IPS DF 19.7 (cell line): ENCODE results near the gene BAHCC1.
"Not testable (repeated sequence)": the region's sequence is repeated elsewhere in the genome, so short reads cannot be mapped to it uniquely, and the experiment has no call there.

Experiments used
- DNase-seq: peaks from one replicate; pipeline ENCODE4 v3.0.0-alpha.2; 2013; ENCODE audit warnings: low read depth, low spot score

Gene BAHCC1

DNA sequence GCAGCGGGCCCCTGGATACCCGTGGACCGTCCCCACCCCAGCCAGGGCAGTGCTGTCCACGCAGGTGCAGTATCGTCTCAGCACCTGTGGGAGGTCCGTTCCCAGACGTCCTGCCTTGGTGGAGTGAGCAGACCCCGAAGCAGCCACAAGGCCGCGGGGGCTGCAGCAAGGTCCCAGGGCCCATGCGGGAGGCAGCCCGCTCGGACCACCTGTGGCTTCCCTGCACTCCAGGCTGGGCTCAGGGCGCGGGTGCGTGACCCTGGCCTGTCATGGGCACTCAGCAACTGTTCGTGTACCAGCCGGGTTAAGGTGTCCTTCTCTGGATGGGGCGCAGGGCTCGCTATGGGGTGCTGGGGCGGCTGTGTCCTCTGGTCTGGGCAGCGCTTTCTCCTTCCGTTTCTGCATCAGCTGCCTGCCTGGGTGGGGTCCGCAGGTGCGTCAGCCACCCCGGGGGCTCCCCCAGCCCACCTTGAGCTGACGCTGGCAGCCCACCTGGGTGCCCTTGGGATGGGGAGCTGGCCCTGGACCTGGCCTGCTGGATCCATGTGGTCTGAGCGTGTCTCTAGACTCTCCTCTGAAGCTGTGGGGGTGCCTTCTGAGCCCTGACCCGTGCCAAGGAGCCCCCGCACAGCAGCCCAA, 18.4 kb downstream of the BAHCC1 start:
- DNase-seq = no peak

DNA sequence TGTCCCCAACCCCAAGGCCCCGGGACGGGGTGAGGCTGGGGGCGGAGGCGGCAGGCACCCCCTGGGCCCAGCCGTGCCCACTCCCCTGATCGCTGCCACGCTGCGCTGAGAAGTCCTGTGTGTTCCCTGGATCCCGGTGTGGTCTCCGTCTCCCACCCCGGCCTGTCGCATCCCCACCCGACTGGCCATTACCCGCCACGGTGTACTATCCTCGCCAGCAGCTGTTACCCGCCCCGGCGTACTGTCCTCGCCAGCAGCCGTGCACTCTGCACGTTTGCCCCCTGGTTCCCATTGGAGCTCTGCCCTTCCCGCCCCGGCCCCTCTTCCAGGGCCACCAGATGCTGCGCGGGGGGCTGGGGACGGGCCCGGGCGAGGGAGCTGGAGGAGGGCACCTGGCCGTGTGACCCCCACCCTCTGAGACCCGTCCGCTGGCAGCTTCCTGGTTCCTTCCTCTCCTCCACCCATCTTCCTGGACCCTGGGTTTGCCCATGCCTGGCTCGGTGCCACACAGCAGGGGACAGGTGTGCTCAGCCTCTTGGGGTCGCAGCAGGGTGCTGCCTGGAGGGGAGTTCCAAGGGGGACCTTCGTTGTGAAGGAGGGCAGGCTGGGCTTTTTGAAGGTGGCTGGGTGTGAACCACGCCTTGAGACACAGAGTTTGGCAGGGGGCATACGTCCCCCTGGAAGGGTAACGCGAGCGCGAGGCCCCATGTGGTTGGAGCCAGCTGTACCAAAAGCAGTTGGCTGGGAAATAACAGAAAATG, 19.7 kb downstream of the BAHCC1 start:
- DNase-seq = no peak

DNA sequence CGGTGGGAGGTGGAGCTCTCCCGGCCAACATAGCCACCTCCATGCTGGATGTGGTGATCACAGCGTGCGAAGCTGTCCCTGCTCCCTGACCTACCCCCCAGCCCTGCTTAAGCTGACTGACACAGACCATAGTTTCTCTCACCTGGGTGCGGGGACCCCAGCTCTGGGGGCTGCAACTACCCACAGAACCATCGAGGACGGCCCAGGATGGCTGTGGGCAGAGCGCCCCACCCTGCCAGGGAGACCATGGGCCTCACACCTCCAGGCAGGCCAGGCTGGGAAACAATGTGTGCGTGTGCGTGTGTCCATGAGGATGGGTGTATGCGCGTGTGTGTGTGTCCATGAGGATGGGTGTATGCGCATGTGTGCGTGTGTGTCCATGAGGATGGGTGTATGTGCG, 20.4 kb downstream of the BAHCC1 start:
- DNase-seq = no peak

DNA sequence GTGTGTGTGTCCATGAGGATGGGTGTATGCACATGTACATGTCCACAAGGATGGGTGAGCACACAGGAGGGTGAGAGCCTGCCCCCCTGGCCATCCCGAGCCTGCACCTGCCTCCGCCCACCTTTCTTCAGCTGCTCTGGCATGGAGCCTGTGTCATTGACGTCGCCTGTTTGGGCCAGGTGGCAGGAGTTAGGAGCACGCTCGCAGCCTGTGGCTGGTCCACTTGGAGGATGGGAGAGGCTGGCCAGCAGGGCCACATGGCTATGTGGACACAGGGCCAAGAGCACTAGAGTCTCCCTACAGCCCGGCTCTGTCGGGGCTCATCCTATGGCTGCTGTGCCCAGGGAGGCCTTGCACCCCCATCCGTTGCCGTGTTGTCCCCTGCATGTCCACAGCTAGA, 21.4 kb downstream of the BAHCC1 start:
- DNase-seq = no peak

DNA sequence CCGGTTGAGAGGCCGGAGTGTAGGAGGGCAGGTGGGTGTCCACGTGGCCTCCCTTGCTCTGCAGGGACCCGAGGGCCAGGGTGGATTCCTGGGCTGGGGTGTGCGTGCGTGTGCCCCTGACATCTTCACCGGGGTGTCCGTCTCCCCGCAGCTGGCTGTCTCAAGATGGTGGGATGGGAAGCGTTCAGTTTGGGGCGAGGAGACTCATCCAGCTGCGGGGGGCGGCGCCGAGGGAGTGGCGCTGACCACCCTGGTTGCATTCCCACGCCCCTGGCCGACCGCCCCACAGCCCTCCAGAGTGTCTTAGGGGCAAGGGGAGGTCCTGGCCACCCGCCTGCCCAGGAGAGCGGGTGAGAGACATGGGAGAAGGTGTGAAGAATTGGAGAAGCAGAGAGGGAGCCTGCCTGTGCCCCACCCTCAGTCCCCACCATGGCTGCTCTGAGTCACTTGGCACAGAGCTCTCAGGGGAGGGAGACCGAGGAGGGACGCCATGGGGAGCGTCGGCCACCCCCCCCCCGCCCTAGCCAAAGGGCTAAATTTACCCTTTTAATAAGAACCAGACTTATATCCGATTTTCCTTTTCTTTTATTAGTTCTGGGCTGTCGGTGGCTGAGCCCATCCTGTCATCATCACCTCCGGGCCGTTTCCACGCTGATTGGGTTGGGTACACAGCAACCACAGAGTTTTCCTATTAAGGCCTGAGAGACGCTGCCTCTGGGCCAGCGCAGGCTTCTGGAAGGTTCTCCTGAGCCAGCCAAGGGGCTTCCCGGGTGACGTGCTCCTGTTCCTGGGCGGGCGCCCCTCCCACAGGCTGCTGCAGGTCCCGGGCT, 22.0 kb downstream of the BAHCC1 start:
- no peak for DNase-seq

DNA sequence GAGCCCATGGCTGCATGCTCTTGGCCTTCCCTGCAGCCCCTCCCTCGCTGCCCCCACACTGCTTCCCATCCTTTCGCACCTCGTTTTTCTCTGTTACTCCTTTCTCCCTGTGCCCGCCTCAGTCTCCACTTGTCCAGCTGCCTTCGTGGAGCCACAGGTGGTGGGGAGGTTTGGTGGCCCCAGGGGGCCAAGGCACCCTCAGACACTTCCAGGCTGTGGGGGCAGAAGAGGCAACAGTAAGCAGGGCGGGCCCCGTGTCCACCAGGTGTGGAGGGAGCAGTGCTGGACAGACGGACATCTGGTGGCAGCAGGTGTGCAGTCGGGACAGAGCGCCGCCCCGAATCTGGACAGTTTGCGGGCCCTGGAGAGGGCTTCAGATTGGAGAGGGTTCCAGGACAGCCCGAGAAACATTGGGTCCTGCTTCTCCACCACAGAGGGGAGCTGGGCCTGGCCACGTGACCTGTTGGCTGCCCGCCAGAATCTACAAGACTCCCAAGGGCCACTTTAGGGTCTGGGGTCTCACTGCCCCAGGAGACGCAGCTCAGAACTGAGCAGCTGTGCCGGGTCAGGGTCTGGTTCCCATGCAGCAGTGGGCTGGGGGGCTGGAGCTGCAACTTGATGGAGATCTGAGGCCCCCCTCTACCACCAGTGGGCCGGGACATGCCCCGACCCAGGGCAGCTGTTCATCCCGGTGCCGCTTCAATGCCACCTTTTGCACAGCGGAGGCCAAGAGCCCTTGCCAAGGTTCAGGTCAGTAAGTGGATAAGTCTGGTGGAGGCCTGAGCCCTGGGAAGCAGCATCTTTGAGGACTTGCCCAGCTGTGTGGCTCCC, 22.8 kb downstream of the BAHCC1 start:
- no peak for DNase-seq

DNA sequence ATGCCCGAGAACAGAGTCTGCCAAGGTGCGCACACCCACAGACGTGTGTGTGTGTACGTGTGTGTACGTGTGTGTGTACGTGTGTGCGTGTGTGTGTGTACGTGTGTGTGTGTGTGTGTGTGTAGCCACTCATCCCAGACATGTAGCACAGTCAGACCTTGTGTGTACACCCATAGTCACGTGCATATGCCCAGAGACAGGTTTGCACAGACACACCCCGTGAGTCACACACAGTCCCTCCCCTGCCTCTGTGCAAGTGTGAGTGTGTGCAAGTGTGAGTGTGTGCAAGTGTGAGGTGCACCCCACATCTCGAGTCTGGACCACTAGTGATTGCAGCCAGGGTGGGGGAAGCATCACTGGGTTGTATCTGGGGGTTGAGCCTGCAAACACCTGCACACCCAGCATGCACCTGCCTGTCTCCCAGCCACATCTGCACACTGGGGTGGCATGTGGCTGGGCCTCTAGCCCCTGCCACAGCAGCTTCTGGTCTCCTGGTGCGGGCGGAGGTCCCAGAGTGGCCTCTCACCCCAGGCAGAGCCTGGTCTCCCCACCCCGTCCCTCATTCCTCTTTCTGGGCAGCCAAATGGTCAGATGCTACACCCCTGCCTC, 23.6 kb downstream of the BAHCC1 start:
- DNase-seq = no peak

DNA sequence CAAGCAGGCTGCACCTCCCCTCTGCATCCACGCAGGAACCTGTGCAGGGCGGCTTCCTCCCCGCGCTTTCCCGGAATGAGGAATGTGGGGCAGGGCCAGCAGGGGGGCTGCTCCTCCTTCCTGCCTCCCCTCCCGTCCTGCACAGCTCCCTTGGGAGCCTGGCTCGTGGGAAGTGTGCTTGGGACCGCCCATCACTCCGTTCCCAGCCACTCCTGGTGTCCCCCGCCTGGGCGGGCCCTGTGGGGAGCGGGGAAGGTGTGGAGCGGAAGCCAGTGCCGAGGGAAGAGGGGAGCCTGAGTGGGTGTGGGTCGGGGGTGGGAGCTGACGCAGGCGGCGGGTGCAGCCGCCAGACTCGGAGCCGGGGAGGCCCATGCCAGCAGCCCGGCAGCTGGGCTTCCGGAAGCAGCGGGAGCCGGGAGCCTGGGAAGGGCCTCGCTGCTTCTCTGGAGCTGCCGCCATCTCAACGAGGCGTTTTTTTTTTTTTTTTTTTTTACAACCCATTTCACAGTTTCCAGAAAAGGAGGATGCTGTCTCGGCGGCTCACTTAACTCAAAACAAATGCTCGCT, 24.1 kb downstream of the BAHCC1 start:
- no peak for DNase-seq

DNA sequence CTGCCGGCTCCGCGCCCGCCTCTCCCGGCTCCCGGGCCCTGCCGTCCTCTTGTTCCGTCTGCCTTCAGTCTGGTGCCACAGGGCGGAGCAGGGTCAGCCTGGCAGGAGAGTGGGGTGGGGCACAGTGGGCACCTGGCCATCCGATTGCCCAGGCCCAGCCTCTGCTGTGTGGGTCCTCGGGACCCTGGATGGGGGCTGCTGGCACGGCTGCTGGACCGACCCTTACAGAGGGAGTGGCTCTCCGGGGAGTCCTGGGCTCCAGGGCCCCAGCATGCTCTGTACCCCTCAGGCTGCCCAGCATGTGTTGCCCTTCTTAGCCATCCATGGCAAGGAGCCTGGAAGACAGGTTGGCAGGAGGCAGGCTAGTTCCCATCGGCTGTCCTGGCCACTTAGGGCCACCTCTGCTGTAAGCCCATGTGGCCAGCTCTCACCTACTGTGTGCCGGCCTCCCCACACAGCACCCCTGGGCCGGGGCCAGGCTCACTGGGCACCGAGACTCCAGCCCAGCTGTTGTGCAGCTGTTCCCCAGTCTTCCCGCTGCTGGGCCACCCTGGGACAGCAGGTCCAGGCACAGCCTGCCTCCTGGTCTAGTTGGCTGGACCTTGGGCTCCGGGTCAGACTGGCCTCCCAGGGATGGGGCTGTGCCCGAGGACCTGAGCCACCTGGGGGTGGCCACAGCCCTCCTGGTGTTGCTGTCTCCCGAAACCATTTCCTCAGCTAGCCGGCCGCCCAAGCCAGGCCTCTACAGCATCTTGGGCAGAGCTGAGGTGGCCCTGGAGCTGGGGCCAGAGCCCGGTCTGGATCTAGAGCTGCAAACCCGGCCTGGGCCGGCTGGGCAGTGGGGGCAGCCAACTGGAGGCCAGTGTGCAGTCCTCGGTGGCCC, 24.9 kb downstream of the BAHCC1 start:
- DNase-seq = no peak

DNA sequence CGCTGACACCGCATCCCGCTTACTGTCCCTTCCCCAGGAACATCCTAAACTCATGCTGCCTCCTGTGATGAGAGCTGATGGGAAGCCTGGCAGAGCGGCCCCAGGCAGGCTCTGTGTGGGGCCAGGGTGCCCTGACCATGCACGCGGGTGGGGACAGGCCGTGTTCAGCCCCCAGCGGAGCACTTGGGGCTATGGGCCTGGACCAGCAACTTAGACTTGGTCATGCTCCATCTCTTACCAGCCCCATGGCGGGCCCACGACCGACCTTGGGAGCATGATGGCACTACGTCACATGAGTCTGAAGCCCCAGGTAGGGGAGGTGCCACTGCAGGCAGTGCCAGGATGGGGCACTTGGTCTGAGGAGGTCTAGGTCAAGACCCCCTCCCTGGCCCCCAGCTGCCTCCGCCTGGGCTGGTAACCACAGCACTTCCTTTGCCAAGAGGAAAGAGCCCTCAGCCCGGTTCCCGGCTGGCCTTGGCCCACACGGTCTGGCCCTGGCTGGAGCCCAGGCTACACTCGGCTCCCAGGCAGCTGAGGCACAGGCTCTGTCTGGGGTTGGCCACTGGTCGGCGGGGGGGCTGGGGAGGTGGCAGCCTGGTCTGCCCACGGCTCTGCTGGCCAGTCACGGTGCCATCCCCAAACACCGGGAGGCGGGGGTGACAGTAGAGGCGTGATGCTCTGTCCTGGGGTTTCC, 25.7 kb downstream of the BAHCC1 start:
- no peak for DNase-seq

DNA sequence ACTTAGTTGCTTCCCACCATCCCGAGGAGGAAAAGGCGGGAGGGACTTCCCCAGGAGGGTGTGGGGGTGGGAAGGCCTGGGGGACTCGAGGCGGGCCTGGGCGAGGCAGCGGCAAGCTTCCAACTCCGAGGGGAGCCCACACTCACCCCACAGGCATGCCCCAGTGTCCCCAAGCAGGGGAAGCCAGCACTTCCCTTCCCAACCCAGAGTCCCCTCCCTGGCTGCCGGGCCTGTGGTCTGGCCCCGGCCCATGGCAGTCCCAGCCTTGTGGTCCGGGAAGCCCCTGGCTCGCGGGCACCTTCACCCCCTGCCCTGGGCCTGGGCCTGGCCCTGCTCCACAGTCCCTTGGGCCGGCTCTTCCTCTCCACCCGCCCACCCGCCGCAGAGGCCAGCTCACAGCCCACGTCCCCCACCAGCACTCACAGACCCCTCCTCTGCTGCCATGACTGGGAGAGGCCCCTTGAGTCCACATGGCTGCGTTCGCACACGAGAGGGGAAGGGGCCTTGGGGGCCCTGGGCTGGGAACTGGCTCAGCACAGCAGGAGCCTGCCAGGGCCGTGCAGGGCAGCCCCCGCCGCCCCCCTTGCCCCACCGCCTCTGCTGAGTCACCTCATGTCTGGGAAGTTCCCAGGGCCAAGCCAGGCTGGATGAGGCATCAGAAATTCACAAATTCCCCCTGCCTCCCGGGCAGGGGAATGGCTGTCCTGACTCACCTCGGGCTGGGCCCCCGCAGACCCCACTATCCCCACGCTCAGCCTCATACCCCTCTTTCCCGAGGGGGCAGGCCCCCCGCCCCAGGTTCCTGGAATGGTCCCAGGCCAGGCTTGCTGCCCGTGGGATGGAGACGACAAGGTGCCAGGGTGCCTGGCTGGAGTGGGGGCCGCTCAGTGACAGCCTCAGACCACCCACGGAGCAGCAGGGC, 27.8 kb downstream of the BAHCC1 start:
- DNase-seq = no peak

DNA sequence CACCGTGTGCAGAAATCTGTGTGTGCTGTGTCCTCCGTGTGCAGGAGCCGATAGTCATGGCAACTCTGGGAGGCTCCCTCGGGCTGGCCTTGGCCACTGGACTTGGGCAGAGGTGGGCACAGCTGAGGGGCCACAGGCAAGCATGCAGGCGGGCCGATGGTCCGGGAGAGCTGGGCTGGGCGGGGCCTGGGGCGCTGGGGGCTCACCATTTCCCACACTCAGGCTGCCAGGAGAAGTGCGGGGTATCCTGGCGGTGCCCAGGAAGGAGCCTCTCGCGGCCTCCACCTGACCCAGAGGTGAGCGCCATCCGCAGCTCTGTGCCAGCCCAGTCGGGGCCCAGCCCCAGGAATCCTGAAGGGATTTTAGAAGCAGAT, 28.4 kb downstream of the BAHCC1 start:
- DNase-seq = no peak

DNA sequence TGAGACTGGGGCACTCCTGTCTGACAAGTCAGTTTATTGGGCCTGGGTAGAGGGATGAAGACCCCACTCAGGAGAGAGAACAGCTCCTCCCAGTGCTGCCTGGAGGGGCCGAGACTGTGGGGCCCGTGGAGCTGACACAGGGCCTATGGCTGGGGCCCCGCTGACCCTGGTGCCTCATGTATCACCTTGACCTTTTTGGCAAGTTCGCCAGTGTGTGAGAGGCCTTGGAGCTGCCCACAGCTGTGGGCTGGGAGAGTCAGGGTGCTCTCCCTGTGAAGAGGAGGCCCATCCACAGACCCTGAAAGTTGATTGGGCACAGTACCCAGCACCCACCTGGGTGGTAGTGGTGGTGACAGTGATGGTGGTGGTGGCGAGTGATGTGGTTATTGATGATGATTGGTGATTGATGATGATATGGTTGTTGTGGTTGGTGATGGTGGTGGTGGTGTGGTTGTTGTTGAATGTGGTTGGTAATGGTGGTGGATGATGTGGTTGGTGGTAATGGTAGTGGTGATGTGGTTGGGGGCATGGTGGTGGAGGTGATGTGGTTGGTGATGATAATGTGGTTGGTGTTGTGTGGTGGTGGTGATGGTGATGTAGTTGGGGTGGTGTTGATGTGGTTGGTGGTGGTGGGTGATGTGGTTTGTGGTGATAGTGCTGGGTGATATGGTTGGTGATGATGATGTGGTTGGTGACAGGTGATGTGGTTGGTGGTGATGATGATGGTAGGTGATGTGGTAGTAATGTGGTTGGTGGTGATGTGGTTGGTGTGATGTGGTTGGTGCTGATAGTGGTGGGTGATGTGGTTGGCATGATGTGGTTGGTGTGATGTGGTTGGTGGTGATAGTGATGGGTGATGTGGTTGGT, 29.1 kb downstream of the BAHCC1 start:
- no peak for DNase-seq

DNA sequence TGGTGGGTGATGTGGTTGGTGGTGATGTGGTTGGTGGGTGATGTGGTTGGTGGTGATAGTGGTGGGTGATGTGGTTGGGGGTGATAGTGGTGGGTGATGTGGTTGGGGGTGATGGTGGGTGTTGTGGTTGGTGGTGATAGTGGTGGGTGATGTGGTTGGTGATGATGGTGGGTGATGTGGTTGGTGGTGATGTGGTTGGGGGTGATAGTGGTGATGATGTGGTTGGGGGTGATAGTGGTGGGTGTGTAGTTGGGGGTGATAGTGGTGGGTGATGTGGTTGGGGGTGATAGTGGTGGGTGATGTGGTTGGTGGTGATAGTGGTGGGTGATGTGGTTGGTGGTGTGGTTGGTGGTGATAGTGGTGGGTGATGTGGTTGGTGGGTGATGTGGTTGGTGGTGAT, 29.8 kb downstream of the BAHCC1 start:
- DNase-seq = not testable (repeated sequence)

DNA sequence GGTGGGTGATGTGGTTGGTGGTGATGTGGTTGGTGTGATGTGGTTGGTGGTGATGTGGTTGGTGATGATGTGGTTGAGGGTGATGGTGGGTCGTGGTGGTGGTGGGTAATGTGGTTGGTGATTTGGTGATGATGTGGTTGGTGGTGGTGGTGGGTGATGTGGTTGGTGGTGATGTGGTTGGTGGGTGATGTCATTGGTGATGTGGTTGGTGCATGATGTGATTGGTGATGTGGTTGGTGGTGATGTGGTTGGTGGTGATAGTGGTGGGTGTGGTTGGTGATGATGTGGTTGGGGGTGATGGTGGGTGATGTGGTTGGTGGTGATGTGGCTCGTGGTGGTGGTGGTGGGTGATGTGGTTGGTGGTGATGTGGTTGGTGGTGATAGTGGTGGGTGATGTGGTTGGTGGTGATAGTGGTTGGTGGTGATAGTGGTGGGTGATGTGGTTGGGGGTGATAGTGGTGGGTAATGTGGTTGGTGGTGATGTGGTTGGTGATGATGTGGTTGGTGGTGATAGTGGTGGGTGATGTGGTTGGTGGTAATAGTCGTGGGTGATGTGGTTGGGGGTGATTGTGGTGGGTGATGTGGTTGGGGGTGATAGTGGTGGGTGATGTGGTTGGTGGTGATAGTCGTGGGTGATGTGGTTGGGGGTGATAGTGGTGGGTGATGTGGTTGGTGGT, 30.6 kb downstream of the BAHCC1 start:
- DNase-seq = not testable (repeated sequence)

DNA sequence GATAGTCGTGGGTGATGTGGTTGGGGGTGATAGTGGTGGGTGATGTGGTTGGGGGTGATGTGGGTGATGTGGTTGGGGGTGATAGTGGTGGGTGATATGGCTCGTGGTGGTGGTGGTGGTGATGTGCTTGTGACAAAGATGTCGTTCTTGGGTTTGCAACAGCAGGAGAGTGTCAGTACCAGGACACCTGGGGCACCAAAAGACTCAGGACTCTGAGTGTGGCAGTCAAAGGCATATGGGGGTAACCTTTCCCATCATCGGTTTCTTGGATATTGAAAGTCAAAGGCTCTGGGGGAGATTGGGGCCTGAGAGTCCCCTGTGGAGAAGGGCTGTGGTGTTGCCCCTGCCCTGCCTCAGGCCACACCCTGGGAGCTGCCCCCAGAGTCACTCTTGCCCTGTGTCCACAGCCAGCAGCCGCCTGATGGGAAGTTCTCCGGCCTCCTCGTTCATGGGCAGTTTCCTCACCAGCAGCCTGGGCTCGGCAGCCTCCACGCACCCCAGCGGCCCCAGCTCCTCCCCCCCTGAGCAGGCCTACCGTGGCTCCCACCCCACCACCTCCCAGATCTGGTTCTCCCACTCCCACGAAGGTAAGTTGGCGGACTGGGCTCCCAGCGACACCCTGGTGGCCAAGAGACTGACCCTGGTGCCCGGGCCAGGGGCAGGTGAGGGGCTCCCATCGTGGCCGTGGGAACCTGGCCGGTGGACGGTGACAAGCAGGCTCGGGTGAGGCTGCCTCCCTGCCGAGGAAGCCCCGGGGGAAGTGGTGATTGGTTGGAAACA, 31.3 kb downstream of the BAHCC1 start:
- no peak for DNase-seq
